GM21447 (cell line): ENCODE measurements around the gene HAVCR1.

ENCODE experiments used
- ATAC-seq: cut with Tn5 transposase; IDR thresholded peaks from one replicate; pipeline ENCODE4 v1.9.1; 2021; ENCODE audit not compliant: unreplicated experiment

Gene HAVCR1

GRCh38 chr5:157004893-157005551 is 53.9 kb downstream of the HAVCR1 start:
- no peak for ATAC-seq

- ATAC-seq: no peak
Measured at GRCh38 chr5:156991714-156992113, 67.2 kb downstream of the HAVCR1 start.

- no peak for ATAC-seq
Measured at GRCh38 chr5:156984064-156984463, 74.9 kb downstream of the HAVCR1 start.

DNA sequence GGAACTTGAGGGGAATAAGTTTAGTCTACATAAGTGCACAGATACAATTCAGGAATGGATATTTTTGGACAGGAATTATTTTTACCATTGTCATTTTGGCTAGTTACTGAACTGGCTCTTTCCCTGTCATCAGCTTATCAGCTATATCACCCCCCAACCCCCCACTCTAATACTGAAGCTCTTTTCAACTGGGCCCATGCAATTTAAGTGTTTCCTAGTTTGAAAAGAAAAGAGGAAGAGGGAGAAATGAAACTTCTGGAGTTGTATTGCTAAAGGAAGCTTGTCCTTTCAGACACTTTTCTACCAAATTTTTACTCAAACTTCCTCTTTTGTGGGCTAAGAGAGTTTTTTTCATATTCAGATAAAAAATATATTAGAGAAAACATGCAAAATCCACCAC is 77.4 kb downstream of the HAVCR1 start:
- no peak for ATAC-seq
